GM19452 (cell line): Measurements from ENCODE around the gene SHANK2.

ENCODE experiments used
- ATAC-seq: cut with Tn5 transposase; IDR thresholded peaks from one replicate; pipeline ENCODE4 v1.9.1; 2021; ENCODE audit not compliant: unreplicated experiment

SHANK2 gene

GRCh38 chr11:71252269-71252769, at the start of gene SHANK2:
SHANK2 (minus strand) TSS chr11:71252577; CDS start chr11:71147326, 105,251 bp downstream.
- ATAC-seq: no peak

GRCh38 chr11:71301858-71302533, 49.6 kb upstream of the SHANK2 start:
- ATAC-seq: no peak

- ATAC-seq: no peak
These were observed 48.9 kb upstream of the SHANK2 start for GRCh38 chr11:71301046-71301857.

- no peak for ATAC-seq
These were observed 47.8 kb upstream of the SHANK2 start for GRCh38 chr11:71300187-71300586.

GRCh38 chr11:71298761-71299181, 46.4 kb upstream of the SHANK2 start:
- ATAC-seq: no peak

DNA sequence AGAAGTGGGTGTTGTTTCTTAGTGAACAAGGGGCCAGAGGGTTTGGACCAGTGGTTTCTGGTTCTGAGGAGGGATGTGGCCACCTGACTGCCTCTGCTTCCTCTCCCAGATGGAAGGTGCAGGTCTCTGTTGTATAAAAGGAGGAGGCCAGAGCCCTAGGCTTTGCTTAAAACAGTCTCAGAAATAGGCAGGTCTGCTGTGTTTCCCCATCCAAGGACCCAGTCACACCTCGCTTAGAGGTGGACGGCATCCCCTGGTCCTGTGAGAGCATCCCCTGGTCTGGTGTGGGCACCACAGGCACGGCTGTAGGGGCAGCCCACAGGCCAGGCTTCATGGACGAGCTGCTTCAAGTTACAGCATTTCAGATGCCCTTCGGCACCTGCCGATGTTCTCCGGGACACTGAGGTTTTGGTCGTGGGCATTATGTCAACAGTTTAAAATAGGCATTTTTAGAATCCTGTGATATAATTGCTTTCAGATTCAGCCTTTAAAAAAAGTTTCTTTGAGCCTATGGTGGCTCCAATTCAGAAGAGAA, 45.7 kb upstream of the SHANK2 start:
- no peak for ATAC-seq

DNA sequence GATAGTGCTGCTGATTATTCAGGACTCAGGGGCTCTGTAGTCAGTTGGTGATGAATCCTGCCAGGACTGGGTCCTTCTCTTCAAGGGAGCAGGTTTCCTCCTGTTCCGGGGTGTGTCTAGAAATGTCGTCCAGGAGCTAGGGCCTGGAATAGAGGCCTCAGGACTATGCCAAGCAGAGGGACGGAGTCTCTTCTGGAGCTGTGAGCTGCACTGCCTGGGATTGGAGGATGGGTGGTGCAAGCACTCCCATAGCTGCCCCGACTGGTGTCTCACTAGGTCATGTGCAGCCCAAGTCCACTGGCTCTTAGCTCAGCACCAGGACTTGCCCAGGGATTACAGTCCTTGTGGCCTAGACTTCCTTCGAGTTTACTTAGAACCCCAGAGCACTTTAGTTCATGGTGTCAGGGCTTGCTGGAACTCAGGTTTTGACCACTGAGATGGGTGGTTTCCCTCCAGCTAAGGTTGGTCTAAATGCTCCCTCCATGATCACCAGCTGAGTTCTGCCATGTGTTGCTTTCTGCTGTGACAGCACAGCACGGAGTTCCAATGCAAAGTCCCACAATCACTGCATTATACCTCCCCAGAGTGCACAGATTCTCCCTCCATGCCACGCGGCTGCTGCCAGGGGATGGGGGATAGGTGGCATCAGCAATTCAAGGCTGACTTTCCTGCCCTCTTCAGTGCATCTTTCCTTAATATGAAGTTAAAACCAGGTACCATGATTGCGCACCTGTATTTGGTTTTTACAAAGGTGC, 42.6 kb upstream of the SHANK2 start:
- no peak for ATAC-seq

- no peak for ATAC-seq
These were observed 41.8 kb upstream of the SHANK2 start for GRCh38 chr11:71293961-71294782.

GRCh38 chr11:71286701-71287643, 34.6 kb upstream of the SHANK2 start:
- ATAC-seq: no peak

- no peak for ATAC-seq
These were observed 32.7 kb upstream of the SHANK2 start for GRCh38 chr11:71285111-71285510.

DNA sequence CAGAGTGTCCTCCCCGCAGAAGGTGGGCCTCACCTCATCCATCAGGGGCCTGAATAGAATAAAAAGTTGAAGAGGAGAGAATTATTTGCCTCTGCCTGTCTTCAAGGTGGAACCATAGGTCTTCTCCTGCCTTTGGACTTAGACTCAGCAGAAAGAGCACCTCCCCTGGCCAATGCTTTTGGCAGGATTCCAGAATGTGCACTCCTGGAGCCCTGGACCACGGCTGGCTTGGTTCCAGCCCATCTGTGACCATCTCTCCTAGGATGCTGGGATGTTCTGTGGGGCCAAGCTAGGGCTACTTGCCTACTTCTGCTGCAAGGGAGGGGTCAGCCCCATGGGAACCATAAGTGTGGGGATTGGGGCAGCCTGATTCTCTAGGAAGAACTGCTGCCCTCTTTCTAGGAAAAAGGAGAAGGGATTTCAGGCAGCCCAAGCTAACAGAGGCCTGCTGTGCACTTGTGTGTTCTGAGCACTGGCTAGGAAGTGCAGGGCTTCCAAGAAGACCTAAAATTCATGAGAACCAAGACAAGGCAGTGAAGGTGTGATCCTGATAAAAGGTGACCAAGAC, 32.2 kb upstream of the SHANK2 start:
- no peak for ATAC-seq

DNA sequence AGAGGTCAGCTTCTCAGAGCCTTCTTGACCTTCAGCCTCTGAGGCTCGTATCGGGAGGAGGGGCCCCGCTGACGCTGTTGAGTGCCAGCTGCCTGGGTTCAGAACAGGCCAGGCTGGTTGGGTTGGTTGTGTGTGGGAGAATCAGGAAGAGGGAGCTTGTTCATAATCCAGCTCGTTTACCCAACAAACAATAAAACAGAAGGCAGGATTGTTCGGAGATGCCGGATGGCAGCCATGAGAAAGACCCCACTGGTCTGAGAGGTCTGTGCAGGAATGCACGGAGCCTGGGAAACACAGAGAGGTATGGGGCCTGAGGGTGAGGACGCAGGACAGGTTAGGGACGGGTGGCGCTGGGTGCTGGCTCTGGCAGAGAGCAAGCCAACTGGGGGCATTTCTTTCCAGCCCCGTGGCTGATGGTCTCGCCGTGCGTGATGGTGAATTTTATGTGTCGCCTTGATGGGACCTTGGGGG, 31.6 kb upstream of the SHANK2 start:
- no peak for ATAC-seq

DNA sequence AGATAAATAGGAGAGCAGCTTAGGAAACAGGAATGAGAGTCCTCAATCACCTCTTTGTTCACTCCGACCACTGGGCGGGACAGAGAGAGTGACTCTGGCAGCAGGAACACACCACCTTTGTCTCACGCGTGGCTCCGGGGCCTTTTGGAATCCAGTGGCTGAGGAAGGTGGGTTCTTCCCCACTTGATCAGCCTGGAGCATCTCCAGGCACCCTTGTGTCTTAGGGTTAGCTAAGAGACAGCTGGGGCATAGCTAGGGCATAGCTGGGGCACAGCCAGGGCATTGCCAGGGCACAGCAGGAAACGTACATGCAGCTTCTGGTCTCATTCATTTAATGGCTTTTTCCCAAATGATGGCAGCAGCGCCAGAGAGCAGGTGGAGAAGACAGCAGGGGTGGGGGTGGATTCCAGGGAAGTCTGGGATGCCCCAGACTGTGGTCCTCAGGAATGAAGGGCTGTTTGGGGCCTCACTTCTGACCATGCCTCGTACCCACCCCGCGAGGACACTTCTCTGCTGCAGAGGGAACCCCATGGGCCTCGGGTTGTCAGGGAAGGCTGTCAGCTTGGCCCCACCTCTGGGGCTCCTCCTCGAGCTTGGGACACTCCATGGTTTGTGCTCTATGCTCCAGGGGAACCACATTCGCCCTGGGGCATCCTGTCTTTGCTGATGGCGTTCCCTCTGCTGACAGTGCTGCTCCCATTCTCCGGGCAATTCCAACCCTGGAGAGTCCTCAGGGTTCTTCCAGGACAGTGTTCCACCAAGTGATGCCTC, 30.4 kb upstream of the SHANK2 start:
- no peak for ATAC-seq

DNA sequence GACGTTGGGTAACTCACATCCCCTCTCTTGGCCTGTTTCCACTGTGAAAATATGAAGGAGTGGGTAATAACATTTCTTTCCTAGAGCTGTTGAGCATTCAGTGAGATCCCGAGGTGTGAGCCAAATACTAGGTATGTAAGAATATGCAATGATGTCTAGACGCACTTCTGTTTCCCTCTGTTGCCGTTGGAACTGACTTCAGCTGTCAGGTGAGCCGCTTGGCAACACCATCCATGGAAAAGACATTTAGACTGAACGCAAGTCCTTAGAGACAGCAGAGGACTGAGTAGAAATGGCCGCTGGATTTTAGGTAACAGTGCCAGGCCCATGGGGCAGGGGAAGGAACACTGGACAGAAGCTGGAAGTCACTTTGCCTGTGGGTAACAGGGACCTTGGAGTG, 29.5 kb upstream of the SHANK2 start:
- ATAC-seq: no peak

DNA sequence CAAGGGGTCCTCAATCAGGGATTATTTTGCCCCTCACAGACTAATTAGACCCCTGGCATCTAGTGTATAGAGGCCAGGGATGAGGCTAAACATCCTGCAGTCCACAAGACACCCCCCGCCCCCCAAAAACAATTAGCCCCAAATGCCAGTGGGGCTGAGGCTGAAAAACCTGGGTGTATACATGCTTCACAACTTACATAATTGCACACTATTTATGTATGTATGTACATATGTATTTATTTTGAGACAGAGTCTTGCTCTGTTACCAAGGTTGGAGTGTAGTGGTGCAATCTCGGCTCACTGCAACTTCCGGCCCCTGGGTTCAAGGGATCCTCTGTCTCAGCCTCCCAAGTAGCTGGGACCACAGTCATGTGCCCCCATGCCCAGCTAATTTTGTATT, 28.8 kb upstream of the SHANK2 start:
- no peak for ATAC-seq

DNA sequence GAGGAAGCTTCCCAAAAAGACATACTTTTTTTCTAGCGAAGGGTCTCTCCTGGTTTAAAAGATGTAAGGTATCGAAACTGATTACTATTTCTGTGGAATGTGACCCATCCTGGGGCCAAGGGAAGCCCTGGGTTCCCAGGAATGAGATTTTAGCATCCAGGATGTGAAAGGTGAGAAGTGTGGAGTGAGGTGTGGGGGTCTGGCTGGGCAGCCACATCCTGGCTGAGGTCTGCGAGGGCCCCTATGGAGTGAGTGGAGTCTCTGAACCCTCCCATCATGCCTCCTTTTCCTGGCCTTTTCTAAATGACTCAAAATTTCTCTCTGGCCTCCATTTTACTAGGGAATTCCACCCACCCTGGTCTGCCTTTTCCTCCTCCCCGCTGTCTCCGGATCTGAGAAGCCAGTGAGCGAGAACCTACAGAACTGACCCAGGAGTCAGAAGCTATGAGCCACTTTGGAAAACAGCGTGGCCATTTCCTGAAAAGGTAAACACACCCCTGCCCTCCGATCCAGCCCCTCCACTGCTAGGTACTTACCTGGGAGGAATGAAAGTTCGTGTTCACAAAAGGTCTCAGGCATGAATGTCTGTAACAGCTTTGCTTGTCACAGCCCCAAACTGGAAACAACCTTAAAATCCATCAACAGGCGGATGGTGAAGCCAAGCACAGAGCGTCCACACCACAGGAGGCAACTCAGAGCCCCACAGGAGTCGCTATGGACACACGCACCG, 27.7 kb upstream of the SHANK2 start:
- ATAC-seq: no peak

- ATAC-seq: no peak
These were observed 19.8 kb upstream of the SHANK2 start for GRCh38 chr11:71272161-71272560.
